Testis (tissue), 3 donors: ENCODE results near the gene MYO15A. TPM values are rescaled to one million over a fixed set of nuclear protein-coding genes. Genes with fewer than 3 reads are reported as not detected.

Experiments used
- DNase-seq: peaks from one replicate; pipeline ENCODE4 v3.0.0-alpha.2; 2019
- H3K27ac ChIP-seq, 2 donors: fragments of 200-600 bp; sonication (generic); one replicate each; pipeline ENCODE4 v1.5.1; 2019
- H3K27me3 ChIP-seq: fragments of 200-600 bp; sonication (generic); one replicate; pipeline ENCODE4 v1.5.1; 2019
- H3K36me3 ChIP-seq: fragments of 200-600 bp; sonication (generic); one replicate; pipeline ENCODE4 v1.5.1; 2017; ENCODE audit warnings: low read depth; ENCODE audit errors: missing control alignments
- H3K4me1 ChIP-seq: fragments of 200-600 bp; sonication (generic); one replicate; pipeline ENCODE4 v1.5.1; 2019
- H3K4me3 ChIP-seq, 2 donors: fragments of 200-600 bp; sonication (generic); one replicate each; pipeline ENCODE4 v1.5.1; 2017 to 2019
- H3K9me3 ChIP-seq: fragments of 200-600 bp; sonication (generic); one replicate; pipeline ENCODE4 v1.5.1; 2017
- CTCF ChIP-seq, 3 experiments: fragments of 450-650 bp in 2 of 3; fragments of 200-600 bp in 1 of 3; sonication (generic) in 1 of 3; IDR thresholded peaks; one replicate each; pipeline ENCODE4 v1.5.1; 2016 to 2019; ENCODE audit warnings: antibody characterized with exemption in 3 of 3, mild to moderate bottlenecking in 2 of 3, moderate library complexity in 1 of 3
- POLR2A ChIP-seq: fragments of 450-650 bp; IDR thresholded peaks from one replicate; pipeline ENCODE4 v1.6.1; 2017; ENCODE audit warnings: antibody characterized with exemption, mild to moderate bottlenecking, moderate library complexity
- WGBS, 2 donors: methylation state at CpG; one replicate each; pipeline ENCODE4 v1.1.5; 2018; 5-methylcytosine and 5-hydroxymethylcytosine counted together
- intact Hi-C: fragments of 100-400 bp; cut with DNase I; formaldehyde crosslinking; loops from one replicate; pipeline ENCODE4 v1.15.1; 2023; ENCODE audit warnings: low total_unique reads
- polyA plus RNA-seq: library from polyadenylated mRNA; stranded (reverse); fragments of 350-450 nt; fragmentation: Illumina TruSeq; extraction: RNeasy Lipid Tissue Mini Kit (QIAGEN cat#74804); gene quantifications from one replicate; pipeline ENCODE4 v1.2.3, GENCODE V29; 2014; ENCODE audit warnings: low read depth, low replicate concordance; ENCODE audit not compliant: insufficient read depth
- total RNA-seq, 2 donors: library from RNA; depleted of rRNA; stranded (reverse); fragments of >200 nt; gene quantifications; one replicate each; pipeline ENCODE4 v1.2.3, GENCODE V29; 2016

MYO15A gene
- total and polyA plus RNA-seq, 3 donors from 2014 or later = 18.6 to 30.2 (median 21.7) TPM

GRCh38 chr17:18119938-18120337, 11.4 kb downstream of the MYO15A start:
- Histone ChIP-seq H3K4me3 (peak overlapping the region in 1 of 2 donors; percentile 21), H3K9me3 (no peaks in the 10 kb centered on the region), H3K36me3 (no peaks in the 10 kb centered on the region), H3K27ac (no peak overlapping the region), H3K27me3 (no peaks in the 10 kb centered on the region), H3K4me1 (no peaks in the 10 kb centered on the region)
- TF ChIP-seq CTCF (IDR thresholded peaks at IDR 0.05) (no peak), POLR2A (no peak)
- no peak for DNase-seq
- intact Hi-C loops = no loop called here
- WGBS, 2 donors = 83 to 87% methylated on average over 29 to 30 of the region's 30 CpGs

- WGBS, 2 donors = 73 to 75% methylated on average over 24 to 68 of the region's 68 CpGs
- Histone ChIP-seq H3K4me3 (peak overlapping the region; percentile 13 to 21), H3K9me3 (no peaks in the 10 kb centered on the region), H3K4me1 (no peaks in the 10 kb centered on the region), H3K27me3 (no peaks in the 10 kb centered on the region), H3K36me3 (no peaks in the 10 kb centered on the region), H3K27ac (no peak overlapping the region)
- intact Hi-C loops = no loop called here
- DNase-seq = no peak
- TF ChIP-seq CTCF (IDR thresholded peaks at IDR 0.05) (no peak), POLR2A (no peak)
Measured at GRCh38 chr17:18120461-18121017, 12.0 kb downstream of the MYO15A start.

- Histone ChIP-seq H3K27me3 (no peaks in the 10 kb centered on the region), H3K27ac (no peak overlapping the region), H3K9me3 (no peaks in the 10 kb centered on the region), H3K4me1 (no peaks in the 10 kb centered on the region), H3K4me3 (peak overlapping the region in 1 of 2 donors; percentile 13), H3K36me3 (no peaks in the 10 kb centered on the region)
- no peak for DNase-seq
- 65 to 79% methylated on average over 2 to 54 of the region's 54 CpGs for WGBS, 2 donors
- TF ChIP-seq CTCF (IDR thresholded peaks at IDR 0.05) (no peak), POLR2A (no peak)
- intact Hi-C loops = no loop called here
Measured at GRCh38 chr17:18121144-18121910, 12.8 kb downstream of the MYO15A start.

GRCh38 chr17:18122990-18123753, 14.6 kb downstream of the MYO15A start:
- TF ChIP-seq CTCF (IDR thresholded peaks at IDR 0.05) = no peak
- no peak for TF ChIP-seq POLR2A
- WGBS, 2 donors = 93 to 95% methylated on average over 17 to 28 of the region's 31 CpGs
- no peak overlapping the region for H3K4me3 ChIP-seq
- H3K9me3 ChIP-seq = no peaks in the 10 kb centered on the region
- no peak for DNase-seq
- no peaks in the 10 kb centered on the region for H3K27me3 ChIP-seq
- H3K4me1 ChIP-seq = no peaks in the 10 kb centered on the region
- no peak overlapping the region for H3K27ac ChIP-seq
- no peaks in the 10 kb centered on the region for H3K36me3 ChIP-seq
- intact Hi-C loops = no loop called here
